Dermis microvascular lymphatic vessel endothelial cell (primary cell): Measurements from ENCODE around the gene MMP7. TPM values are rescaled to one million over a fixed set of nuclear protein-coding genes. Genes with fewer than 3 reads are reported as not detected.
A peak's percentile ranks its signal among the peaks of the same experiment; 100 is the strongest.

Experiments used
- DNase-seq, 2 donors: peaks; one replicate each; pipeline versions ENCODE4 v3.0.0 to v3.0.0-alpha.2; 2010; ENCODE audit warnings: low read depth in 2 of 2
- total RNA-seq: library from RNA; depleted of rRNA; stranded (reverse); fragments of >200 nt; gene quantifications from 2 replicates; pipeline ENCODE4 v1.2.1, GENCODE V29; 2014

The MMP7 gene, protein sequence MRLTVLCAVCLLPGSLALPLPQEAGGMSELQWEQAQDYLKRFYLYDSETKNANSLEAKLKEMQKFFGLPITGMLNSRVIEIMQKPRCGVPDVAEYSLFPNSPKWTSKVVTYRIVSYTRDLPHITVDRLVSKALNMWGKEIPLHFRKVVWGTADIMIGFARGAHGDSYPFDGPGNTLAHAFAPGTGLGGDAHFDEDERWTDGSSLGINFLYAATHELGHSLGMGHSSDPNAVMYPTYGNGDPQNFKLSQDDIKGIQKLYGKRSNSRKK
- 0.90 and 2.1 TPM in 2 replicates for total RNA-seq

DNA sequence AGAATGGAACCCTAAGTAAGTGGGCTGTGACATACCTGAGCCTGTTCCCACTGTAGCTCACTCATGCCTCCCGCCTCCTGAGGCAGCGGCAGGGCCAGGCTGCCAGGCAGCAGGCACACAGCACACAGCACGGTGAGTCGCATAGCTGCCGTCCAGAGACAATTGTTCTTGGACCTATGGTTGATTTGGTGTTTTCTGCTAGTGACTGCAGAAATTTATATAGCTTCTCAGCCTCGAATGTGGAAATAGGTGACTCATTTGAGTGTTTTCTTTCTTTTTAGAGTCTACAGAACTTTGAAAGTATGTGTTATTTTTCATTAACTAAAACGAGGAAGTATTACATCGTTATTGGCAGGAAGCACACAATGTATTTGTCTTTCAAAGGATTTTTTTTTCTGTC, at the start of gene MMP7:
TSS of gene MMP7 (minus strand) at position 190 of the 400 bp plus-strand sequence. CDS start at position 143, 47 bp downstream.
- DNase-seq: peak; percentile 42 to 88

- no peak for DNase-seq
Measured at GRCh38 chr11:102577723-102578122, 47.2 kb upstream of the MMP7 start.

DNA sequence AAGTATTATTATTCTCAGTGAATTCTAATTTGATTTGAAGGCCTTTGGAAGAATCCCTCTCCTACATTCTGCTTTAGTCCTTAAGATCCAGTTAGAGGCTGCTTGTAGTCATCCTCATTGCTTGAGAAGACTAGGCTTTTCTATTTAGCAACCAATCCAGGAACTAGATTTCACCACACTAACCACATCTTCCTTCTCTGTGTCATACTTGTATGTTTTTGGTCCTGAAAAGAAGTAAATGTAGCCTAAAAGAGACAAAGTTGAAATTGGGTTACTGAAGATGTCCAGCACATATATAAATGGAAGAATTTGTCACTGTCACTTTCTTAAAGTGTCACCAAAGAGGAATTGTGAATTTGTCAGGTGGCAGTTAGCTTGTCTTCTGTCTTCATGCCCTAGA, 46.6 kb upstream of the MMP7 start:
- DNase-seq: no peak

- peak in 1 of 2 donors; percentile 7 for DNase-seq
Measured at GRCh38 chr11:102576350-102576749, 45.8 kb upstream of the MMP7 start.

GRCh38 chr11:102575012-102575411, 44.5 kb upstream of the MMP7 start:
- no peak for DNase-seq

DNA sequence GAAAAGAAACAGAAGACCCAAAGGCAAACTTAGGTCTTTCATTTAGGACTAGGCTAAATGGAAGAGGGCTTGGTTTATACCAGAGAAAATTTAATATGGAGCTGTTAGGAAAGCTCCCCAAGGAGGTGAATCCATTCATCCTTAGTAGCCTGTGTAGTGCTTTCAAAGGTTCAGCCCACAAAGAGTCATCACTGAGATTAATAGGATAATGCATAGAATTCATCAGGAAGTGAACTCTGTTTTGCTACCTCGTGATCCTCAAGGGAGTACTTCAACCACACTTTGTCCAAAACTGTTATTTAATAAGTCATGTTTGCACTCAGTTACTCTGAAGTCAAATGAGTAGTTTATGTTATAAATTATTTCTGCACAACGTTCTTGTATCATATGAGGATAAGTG, 43.3 kb upstream of the MMP7 start:
- peak in 1 of 2 donors; percentile 44 for DNase-seq

GRCh38 chr11:102572554-102573220, 42.1 kb upstream of the MMP7 start:
- DNase-seq: no peak

DNA sequence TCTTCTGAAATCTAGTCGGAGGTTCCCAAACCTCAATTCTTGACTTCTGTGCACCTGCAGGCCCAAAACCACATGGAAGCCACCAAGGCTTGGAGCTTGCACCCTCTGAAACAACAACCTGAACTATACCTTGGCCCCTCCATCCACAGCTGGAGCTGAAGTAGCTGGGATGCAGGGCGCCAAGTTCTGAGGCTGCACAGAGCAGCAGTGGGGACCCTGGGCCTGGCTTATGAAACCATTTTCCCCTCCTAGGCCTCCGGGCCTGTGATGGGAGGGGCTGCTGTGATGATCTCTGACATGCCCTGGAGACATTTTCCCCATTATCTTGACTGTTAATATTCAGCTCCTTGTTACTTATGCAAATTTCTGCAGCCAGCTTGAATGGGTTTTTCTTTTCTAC, 38.3 kb upstream of the MMP7 start:
- DNase-seq: no peak

DNA sequence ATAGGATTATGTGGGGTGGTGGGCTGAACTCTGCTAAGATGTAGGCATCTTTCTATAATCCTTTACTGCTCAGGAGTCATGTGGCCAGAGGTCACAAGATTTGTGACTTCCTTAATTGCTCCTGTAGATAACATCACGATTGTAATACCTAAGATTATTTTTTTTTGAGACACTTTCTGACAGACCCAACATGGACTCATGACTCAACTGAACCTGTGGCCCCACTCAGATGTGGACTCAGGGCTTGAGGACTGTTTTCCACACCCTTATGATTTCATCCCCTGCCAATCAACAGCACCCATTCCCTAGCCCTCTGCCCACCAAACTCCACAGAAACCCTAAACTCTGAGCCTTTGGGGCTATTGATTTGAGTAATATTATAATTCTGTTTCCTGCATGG, 35.6 kb upstream of the MMP7 start:
- no peak for DNase-seq

DNA sequence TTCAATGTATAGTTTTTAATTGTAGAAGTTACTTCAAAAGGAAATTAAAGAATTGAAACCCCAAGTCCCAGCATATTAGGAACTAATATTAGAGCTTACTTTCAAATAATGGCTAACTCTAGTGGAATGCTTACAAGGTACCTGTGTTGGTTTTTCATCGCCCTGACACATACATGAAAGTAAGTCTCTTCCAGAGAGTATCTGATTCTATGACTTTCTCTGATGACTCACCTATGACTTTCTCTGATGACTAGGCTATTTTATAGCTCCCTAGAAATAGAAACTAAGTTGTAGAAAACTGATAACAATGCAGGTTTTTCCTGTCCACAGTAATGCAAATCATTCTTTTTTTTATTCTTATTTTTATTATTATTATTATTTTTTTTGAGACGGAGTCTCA, 33.6 kb upstream of the MMP7 start:
- DNase-seq: peak in 1 of 2 donors; percentile 75

DNA sequence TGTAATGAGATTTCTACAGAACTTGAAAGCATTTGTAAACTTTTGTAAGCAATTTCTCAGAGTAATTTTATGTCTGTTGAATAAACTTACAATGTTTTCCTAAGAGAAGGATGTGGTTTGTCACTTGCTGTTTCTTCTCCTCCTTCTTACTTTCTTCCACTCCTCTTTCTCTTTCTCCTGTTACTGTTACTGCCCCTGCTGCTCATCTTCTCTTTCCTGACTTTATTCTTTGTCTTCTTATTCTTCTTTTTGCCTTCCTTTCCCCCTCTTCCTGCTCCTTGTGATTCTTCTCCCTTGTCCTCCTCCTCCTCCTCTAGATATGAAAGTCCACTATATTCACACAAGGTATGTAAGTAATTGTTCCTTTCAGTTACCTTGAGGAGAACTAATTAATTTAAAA, 31.1 kb upstream of the MMP7 start:
- no peak for DNase-seq

DNA sequence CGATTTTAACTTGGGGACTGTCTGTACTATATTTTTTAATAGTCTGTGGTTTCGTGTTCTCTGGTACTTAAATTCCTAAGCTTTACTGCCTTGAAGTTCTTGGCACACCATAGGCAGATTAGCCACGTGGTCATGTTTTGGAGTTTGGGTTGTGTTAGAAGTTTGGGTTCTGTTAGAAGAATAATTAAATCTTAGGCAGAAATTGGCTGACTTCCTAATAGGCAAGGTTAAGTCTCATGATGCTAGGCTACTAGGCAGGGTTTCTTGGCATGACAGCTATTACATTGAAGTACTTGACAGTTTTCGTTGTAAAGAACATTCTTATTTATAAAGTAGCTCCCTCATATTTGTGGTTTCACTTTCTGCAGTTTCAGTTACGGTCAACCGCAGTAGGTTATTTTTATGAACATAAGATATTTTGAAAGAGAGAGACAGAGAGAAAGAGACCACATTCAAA, 30.0 kb upstream of the MMP7 start:
- DNase-seq: no peak

- no peak for DNase-seq
Measured at GRCh38 chr11:102559839-102560238, 29.3 kb upstream of the MMP7 start.

DNA sequence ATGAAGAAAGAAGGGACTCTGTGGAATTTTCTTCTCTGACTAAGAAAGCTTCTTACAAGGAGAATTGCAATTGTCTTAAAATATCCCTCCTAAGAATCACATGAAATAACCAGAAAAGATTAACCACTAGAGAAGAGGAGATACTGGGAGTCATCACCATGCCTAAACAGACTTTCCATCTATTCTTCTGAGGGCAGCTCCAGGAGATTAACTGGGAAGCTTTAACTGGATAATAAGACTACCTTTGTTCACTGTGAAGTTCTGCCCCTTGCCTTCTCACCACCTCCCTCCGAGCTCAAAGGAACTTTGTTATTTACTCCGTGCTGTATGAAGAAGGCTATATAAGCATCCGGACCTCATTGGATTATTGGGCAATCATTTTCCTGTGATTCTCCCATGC, 24.5 kb upstream of the MMP7 start:
- no peak for DNase-seq

DNA sequence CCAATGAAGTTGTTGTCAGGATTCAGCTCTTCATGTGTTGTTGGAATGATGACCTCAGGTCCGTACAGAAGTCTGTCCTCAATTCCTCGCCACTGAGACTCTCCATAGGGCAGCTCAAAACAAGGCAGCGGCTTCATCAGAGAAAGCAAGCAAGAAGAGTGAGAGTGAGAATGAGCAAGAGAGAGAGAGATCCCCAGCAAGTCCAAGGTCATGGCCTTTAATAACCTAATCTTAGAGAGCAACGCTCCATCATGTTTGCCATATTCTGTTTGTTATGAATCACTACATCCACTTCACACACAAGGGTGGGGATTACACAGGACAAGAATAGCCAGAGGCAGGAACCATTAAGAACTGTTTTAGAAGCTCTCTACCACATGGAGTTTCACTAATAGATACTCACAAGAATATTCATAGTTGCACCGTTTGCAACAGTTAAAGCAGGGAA, 23.3 kb upstream of the MMP7 start:
- no peak for DNase-seq

DNA sequence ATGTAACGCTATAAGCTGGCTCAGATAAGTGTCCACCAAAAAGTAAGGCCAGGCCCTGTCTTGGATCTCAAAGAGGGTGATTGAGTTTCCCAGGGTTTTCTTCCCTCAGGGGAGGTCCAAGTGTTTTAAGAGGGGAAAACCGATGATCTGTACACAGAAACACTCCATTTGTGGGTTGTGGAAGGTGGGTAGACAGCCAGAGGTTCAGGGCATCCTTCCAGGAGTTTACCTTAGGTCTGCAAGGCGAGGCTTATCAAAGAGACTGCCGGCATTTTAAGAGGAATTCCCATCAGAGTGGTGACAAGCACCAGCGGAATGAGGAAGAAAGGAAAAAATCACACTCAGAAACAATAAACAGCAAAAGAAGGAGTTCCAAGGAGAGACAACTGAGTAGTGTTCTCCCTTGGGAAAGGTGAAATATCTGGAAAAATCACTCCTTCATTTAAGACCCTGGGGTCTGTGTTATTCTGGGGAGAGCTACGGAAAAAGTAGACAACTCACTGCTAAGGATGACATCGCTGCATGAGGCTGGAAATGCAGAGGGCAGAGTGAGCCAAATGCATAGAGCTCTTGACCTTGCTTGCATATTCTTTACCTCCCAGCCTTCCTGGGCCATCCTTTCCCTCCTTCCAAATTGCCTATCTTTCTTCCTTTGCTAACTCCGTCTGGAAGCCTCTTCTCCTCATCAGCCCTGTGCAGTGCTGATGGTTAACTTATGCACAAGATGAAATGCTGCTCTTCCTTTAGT, 22.1 kb upstream of the MMP7 start:
- no peak for DNase-seq

DNA sequence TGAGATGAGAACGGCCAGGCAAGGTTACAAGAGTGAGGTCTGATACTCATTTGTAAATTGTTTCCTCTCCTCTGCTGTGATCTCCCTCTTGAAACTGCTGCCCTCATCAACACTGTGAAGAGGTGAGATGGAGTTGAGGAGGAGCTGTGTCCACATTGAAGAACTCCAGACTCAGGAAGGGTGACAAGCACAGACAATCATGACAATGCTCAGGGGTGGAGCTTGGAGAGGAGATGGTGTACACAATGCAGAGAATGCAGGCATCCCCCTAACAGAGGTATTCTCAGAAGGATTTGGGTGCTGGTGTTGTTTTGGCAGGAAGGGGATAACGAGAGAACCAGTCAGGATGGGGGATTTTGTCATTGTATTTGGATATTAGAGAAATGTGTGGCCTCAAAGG, 21.5 kb upstream of the MMP7 start:
- no peak for DNase-seq

DNA sequence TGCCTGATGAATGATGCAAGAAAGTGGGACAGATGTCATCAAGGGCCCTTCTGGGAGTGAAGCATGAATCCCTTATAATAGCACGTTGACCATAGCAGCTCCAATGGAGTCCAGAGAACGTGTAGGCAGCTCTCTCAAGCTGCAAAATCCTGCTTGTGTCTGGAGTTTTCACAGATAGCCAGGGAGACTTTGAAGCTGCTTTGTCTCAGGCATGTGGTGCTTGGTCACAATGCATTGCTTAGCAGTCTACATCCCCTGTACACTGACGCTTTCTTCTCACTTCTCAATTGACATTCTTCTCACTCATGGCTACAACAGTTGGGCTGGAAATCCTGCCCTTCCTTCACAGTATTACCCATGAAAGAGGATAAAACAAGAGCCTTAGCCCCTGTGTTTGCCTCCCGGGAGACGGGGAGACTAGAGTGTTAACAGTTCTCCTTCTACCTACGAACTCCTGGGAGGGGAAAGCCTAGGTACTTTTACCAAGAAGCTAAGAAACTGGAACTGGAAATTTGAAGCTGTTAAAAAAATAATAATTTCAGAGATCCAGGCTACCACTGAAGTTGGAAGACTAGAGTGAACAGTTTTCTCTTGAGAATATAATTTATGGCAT, 20.7 kb upstream of the MMP7 start:
- no peak for DNase-seq

- no peak for DNase-seq
Measured at GRCh38 chr11:102546923-102547471, 16.4 kb upstream of the MMP7 start.

DNA sequence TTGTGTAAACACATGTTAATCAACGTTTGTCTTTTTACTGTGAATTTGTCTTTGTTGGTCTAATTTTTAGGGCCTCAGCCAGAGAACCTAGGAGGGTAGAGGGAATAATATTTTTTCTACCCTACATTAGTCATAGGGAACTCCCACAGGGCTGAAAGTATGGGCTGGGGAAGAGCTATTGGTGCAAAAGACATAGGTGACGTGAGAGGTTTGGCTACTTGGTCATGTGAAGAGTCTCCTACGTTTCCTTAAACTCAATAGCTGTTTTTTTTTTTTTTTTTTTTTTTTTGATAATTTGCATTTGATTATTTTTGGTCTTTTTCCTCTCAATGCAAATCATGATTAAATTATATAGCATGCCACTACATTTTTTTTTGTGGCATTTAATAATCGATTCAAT, 15.9 kb upstream of the MMP7 start:
- no peak for DNase-seq

DNA sequence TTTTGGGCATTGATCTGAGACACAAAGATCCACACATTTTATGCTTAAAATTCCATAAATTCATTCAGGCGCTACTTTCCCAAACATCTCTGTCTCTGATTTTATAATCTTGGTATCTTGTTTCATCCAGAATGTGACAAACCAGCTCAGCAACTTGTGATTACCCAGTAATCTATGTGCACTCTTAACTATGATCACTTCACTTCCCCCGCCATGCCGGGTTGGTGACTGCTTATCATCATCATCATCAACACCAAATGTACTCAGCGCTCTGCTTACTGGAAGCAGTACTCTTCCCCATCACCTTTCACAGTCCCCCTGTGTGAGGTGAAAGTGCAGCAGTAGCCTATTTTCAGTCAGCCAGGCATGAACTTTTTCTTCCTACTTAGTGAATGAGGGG, 15.2 kb upstream of the MMP7 start:
- no peak for DNase-seq

DNA sequence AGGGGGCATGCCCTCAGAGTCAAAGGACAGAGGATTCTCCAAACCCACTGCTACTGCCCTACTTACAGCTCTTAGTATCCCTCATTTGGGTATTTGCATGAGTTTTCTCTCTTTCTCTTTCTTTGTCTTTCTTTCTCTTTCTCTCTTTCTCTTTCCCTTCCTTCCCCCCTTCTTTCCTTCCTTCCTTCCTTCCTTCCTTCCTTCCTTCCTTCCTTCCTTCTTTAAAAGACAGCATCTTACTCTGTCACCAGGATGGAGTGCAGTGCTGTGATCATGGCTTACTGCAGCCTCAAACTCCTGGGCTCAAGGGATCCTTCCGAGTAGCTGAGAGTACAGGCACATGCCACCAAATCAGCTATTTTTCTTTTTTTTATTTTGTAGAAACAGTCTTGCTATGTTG, 14.0 kb upstream of the MMP7 start:
- no peak for DNase-seq
